ENCODE results near the gene CGB3.
A peak's percentile ranks its signal among the peaks of the same experiment; 100 is the strongest.
"Not testable (repeated sequence)": the region's sequence is repeated elsewhere in the genome, so short reads cannot be mapped to it uniquely, and the experiment has no call there.

CGB3 gene

GRCh38 chr19:49042177-49042576 is 18.0 kb upstream of the CGB3 start:
- no peak for DNase-seq

- not testable (repeated sequence) for DNase-seq
Measured at GRCh38 chr19:49039736-49040135, 15.6 kb upstream of the CGB3 start.

GRCh38 chr19:49038557-49039276 is 14.6 kb upstream of the CGB3 start:
- not testable (repeated sequence) for DNase-seq

GRCh38 chr19:49038111-49038510 is 14.0 kb upstream of the CGB3 start:
- not testable (repeated sequence) for DNase-seq

GRCh38 chr19:49036815-49037214 is 12.7 kb upstream of the CGB3 start, which contains the start of gene CGB1:
CGB1 (minus strand) TSS chr19:49036895; CDS start chr19:49036711, 184 bp downstream.
- peak; percentile 32 for DNase-seq

- peak; percentile 62 for DNase-seq
Measured at GRCh38 chr19:49031642-49032301, 7.6 kb upstream of the CGB3 start, which contains the start of gene CGB2. CGB2 (plus strand) TSS chr19:49031890; CDS start chr19:49032096, 206 bp downstream.

- not testable (repeated sequence) for DNase-seq
Measured at GRCh38 chr19:49030323-49030722, 6.2 kb upstream of the CGB3 start.

- not testable (repeated sequence) for DNase-seq
Measured at GRCh38 chr19:49029749-49030148, 5.6 kb upstream of the CGB3 start.

GRCh38 chr19:49028686-49029085 is 4.6 kb upstream of the CGB3 start:
- not testable (repeated sequence) for DNase-seq

- DNase-seq, result not testable (repeated sequence)
Measured at GRCh38 chr19:49025599-49025998, 1.5 kb upstream of the CGB3 start.

GRCh38 chr19:49025088-49025487 is 955 bp upstream of the CGB3 start:
- not testable (repeated sequence) for DNase-seq

- DNase-seq, result no peak
Measured at GRCh38 chr19:49022116-49022515, 2.0 kb downstream of the CGB3 start.

GRCh38 chr19:49020931-49021895 is 2.9 kb downstream of the CGB3 start:
- DNase-seq, result no peak

GRCh38 chr19:49020342-49020741 is 3.8 kb downstream of the CGB3 start:
- no peak for DNase-seq

- peak; percentile 72 for DNase-seq
Measured at GRCh38 chr19:49019242-49019932, 4.7 kb downstream of the CGB3 start.

GRCh38 chr19:49018388-49019241 is 5.5 kb downstream of the CGB3 start:
- peak; percentile 36 for DNase-seq

GRCh38 chr19:49017666-49018351 is 6.3 kb downstream of the CGB3 start:
- peak; percentile 71 for DNase-seq

GRCh38 chr19:49017041-49017665 is 7.0 kb downstream of the CGB3 start, which contains the start of gene LHB:
LHB (minus strand) TSS chr19:49017091; CDS start chr19:49017081, 10 bp downstream.
- DNase-seq, result no peak

- no peak for DNase-seq
Measured at GRCh38 chr19:49016067-49016839, 7.9 kb downstream of the CGB3 start.

All from CD4-positive, alpha-beta T cell treated with Interleukin-17A for 1 hour (primary cell).